Measurements from ENCODE around the gene KCNA5.

KCNA5 gene

GRCh38 chr12:5083955-5084849 lies 40.5 kb downstream of the KCNA5 start:
- H3K4me3 ChIP-seq (ENCODE audit: low read depth, low read length): no peak overlapping the region
- DNase-seq: no peak
- peak; percentile 71 for TF ChIP-seq CTCF (IDR thresholded peaks at IDR 0.05; ENCODE audit: low read depth, low read length)
- no peaks in the 10 kb centered on the region for H3K27me3 ChIP-seq (ENCODE audit: insufficient read depth, low read depth, severe bottlenecking)
- H3K9me3 ChIP-seq (ENCODE audit: severe bottlenecking): no peaks in the 10 kb centered on the region
- H3K36me3 ChIP-seq: no peaks in the 10 kb centered on the region
- H3K27ac ChIP-seq: no peak overlapping the region

- no peak for TF ChIP-seq CTCF (IDR thresholded peaks at IDR 0.05; ENCODE audit: low read depth, low read length)
- DNase-seq: no peak
- Histone ChIP-seq H3K27ac (no peak overlapping the region), H3K36me3 (no peaks in the 10 kb centered on the region), H3K27me3 (ENCODE audit: insufficient read depth, low read depth, severe bottlenecking) (no peaks in the 10 kb centered on the region), H3K4me3 (ENCODE audit: low read depth, low read length) (no peak overlapping the region), H3K9me3 (ENCODE audit: severe bottlenecking) (no peaks in the 10 kb centered on the region)
Measured at GRCh38 chr12:5085896-5086295, 42.2 kb downstream of the KCNA5 start.

GRCh38 chr12:5087831-5088554 lies 44.3 kb downstream of the KCNA5 start:
- Histone ChIP-seq H3K27ac (no peak overlapping the region), H3K27me3 (ENCODE audit: insufficient read depth, low read depth, severe bottlenecking) (no peaks in the 10 kb centered on the region), H3K36me3 (no peaks in the 10 kb centered on the region), H3K4me3 (ENCODE audit: low read depth, low read length) (no peak overlapping the region), H3K9me3 (ENCODE audit: severe bottlenecking) (no peaks in the 10 kb centered on the region)
- no peak for TF ChIP-seq CTCF (IDR thresholded peaks at IDR 0.05; ENCODE audit: low read depth, low read length)
- no peak for DNase-seq

GRCh38 chr12:5088586-5089264 lies 45.0 kb downstream of the KCNA5 start:
- no peak for DNase-seq

GRCh38 chr12:5094551-5094950 lies 50.9 kb downstream of the KCNA5 start:
- TF ChIP-seq CTCF (IDR thresholded peaks at IDR 0.05; ENCODE audit: low read depth, low read length): no peak
- no peak for DNase-seq
- no peak overlapping the region for H3K4me3 ChIP-seq (ENCODE audit: low read depth, low read length)
- H3K9me3 ChIP-seq (ENCODE audit: severe bottlenecking): no peaks in the 10 kb centered on the region
- H3K27me3 ChIP-seq (ENCODE audit: insufficient read depth, low read depth, severe bottlenecking): no peaks in the 10 kb centered on the region
- H3K36me3 ChIP-seq: no peaks in the 10 kb centered on the region
- H3K27ac ChIP-seq: no peak overlapping the region

More at GRCh38 chr12:5088586-5089264, 45.0 kb downstream of the KCNA5 start:
- H3K4me3 ChIP-seq (ENCODE audit: low read depth, low read length): no peak overlapping the region
- H3K9me3 ChIP-seq (ENCODE audit: severe bottlenecking): no peaks in the 10 kb centered on the region
- no peaks in the 10 kb centered on the region for H3K27me3 ChIP-seq (ENCODE audit: insufficient read depth, low read depth, severe bottlenecking)
- no peak for TF ChIP-seq CTCF (IDR thresholded peaks at IDR 0.05; ENCODE audit: low read depth, low read length)
- H3K27ac ChIP-seq: no peak overlapping the region
- H3K36me3 ChIP-seq: no peaks in the 10 kb centered on the region

All from WERI-Rb-1 (cell line).